NOMO-1 treated with DMSO at 0.1 percent for 48 hours (cell line): Measurements from ENCODE around the gene LAMA5.

ENCODE experiments used
- DNase-seq: peaks from one replicate; lab custom pipeline; 2025; ENCODE audit not compliant: unreplicated experiment; lab: John Stamatoyannopoulos, UW

Gene LAMA5

GRCh38 chr20:62405108-62405980 is 38.2 kb upstream of the LAMA5 start:
- DNase-seq: peak; percentile 47

GRCh38 chr20:62404761-62405107 is 37.6 kb upstream of the LAMA5 start:
- DNase-seq: no peak

GRCh38 chr20:62404112-62404665 is 37.1 kb upstream of the LAMA5 start:
- DNase-seq: no peak

GRCh38 chr20:62403331-62403730 is 36.2 kb upstream of the LAMA5 start:
- no peak for DNase-seq

GRCh38 chr20:62402456-62403150 is 35.5 kb upstream of the LAMA5 start:
- no peak for DNase-seq

- no peak for DNase-seq
Measured at GRCh38 chr20:62401331-62401779, 34.2 kb upstream of the LAMA5 start.

- no peak for DNase-seq
Measured at GRCh38 chr20:62400541-62400940, 33.4 kb upstream of the LAMA5 start.

GRCh38 chr20:62400021-62400420 is 32.9 kb upstream of the LAMA5 start:
- DNase-seq: no peak

GRCh38 chr20:62398120-62398821 is 31.2 kb upstream of the LAMA5 start:
- no peak for DNase-seq

GRCh38 chr20:62396367-62397239 is 29.5 kb upstream of the LAMA5 start:
- no peak for DNase-seq

- no peak for DNase-seq
Measured at GRCh38 chr20:62395311-62396242, 28.5 kb upstream of the LAMA5 start.

- no peak for DNase-seq
Measured at GRCh38 chr20:62394248-62395245, 27.4 kb upstream of the LAMA5 start.

GRCh38 chr20:62393830-62394229 is 26.7 kb upstream of the LAMA5 start:
- no peak for DNase-seq

- DNase-seq: no peak
Measured at GRCh38 chr20:62393335-62393665, 26.2 kb upstream of the LAMA5 start.

- DNase-seq: no peak
Measured at GRCh38 chr20:62392621-62393334, 25.7 kb upstream of the LAMA5 start.

GRCh38 chr20:62392077-62392418 is 24.9 kb upstream of the LAMA5 start:
- no peak for DNase-seq

GRCh38 chr20:62391165-62392076 is 24.3 kb upstream of the LAMA5 start:
- DNase-seq: no peak
